TTC549 (cell line): ENCODE data around the gene PLBD2.

Source experiments
- FAIRE-seq: peaks from 2 replicates; lab custom pipeline; 2012; peaks lifted over from hg19 to GRCh38; lab: Jason Lieb, UNC

The PLBD2 gene

DNA sequence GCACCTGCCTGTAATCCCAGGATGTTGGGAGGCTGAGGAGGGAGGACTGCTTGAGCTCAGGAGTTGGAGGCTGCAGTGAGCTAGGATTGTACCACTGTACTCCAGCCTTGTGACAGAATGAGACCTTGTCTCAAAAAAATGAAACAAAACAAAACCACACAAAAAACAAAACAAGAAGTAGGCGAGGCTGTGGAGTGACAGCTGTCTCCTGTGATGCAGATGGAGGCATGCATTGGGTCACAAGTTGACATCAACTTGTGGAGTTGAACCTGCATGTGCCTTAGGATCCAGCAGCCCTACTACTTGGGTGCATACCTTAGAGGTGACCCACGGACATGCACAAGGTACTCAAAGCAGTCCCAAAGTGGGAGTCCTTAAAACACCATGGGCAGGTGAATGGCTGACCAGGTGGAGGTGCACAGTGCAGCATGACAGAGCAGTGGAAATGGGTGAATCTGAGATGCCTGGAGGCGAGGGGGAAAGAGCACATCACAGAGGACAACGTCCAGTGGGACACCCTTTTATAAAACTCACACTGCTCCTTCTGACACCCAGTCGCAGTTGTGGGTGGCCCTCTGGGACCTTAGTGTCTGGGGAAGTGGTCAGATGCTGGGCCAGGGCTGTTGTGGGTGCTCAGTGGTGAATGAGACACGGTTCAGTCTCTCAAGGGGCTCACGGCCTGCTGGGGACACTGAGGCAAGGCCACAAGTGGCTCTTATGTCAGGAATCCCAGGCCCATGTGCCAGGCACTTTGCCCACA is 12.7 kb downstream of the PLBD2 start:
- FAIRE-seq, result no peak

DNA sequence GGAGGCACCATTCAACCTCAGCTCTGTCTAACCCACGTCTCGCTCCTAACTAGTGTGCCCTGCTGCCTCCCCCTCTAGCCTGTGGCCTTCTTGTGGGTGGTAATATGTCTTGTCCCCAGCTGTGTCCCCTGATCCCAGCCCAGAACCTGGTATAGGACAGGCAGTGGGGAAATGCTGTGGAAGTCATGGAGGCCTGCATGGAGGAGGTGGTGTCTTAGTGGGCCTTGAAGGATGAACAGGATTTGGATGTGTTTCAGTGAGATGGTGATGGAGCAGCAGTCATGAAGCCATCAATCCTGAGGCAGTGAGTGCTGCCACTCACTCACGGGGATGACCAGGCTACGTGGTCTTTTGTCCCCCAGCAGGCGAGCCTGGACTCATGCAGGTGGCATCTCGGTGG is 13.4 kb downstream of the PLBD2 start:
- no peak for FAIRE-seq

DNA sequence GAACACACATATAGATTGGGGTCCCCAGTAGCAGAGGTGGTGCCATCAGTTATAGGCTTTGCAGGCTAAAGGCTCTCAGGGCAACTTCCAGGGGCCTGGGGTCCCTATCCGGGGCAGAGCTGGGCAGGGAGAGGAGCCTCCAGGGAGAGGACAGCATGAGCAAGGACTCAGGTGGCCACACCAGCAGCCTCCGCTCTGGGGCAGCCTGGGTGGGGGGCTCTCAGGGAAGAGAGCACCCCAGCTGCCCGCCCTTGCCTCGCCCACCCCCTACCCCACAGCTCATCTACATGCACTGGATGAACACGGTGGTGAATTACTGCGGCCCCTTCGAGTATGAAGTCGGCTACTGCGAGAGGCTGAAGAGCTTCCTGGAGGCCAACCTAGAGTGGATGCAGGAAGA is 14.0 kb downstream of the PLBD2 start:
- no peak for FAIRE-seq

DNA sequence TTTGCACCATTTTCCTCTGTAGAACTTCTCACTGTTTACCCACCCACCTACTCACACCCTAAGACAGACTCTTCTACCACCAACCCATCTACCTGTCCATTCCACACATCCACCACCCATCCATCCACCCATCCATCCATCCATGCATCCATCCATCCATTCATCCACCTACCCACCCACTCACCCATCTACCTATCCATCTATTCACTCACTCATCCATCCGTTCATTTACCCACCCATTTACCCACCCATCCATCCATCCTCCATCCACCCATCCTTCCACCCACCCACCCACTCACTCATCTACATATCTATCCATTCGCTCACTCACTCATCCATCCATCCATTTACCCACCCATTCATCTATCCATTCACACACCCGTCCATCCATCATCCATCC is 15.1 kb downstream of the PLBD2 start:
- FAIRE-seq, result no peak

DNA sequence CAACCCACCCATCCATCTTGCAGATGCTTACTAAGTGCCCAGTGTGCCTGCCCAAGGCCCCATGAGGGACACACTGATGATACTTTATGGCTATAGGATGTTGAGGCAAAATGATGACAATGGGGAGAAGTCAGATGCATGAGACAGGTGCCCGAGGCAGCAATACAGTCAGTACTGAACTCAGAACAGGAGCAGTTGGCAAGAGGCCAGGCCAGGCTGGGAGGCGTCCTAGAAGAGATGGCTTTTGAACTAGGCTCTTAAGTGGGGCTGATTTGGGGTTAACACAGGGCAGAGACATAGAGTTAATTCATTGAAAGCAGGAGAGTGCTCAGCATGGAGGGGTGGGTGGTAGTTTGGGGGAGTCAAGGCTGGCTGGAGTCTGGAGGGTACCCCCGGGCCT is 15.6 kb downstream of the PLBD2 start:
- FAIRE-seq, result no peak

DNA sequence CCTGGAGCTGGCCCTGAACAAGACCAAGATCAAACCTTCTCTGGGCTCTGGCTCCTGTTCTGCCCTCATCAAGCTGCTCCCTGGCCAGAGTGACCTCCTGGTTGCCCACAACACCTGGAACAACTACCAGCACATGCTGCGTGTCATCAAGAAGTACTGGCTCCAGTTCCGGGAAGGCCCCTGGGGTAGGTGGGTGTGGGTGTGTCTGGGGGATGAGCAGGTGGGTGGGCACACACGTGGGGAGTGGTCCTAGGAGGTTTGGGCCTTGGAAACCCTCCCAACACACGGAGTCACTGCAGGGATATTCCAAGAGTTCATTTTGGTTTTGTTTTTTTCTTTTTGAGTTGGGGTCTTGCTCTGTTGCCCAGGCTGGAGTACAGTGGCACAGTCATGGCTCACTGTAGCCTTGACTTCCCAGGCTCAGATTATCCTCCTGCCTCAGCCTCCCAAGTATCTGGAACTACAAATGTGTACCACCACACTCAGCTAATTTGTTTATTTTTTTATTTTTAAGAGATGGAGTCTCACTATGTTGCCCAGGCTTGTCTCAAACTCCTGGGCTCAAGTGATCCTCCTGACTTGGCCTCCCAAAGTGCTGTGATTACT is 16.5 kb downstream of the PLBD2 start:
- no peak for FAIRE-seq

DNA sequence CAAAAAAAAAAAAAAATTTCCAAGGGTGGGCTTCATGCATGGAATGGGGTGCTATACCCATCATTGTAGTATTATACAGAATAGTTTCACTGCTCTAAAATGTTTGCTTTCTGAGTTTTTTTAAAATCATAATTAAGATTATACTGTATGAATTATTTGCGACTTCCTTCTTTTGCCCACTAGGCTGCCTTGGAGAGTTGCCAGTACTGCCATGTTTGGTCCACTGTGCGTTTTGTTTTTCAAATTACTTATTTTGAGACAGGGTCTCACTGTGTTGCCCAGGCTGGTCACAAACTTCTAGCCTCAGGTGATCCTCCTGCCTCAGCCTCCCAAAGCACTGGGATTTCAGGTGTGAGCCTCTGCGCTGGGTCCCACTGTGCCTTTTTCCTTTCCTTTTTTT is 19.9 kb downstream of the PLBD2 start:
- FAIRE-seq, result no peak

DNA sequence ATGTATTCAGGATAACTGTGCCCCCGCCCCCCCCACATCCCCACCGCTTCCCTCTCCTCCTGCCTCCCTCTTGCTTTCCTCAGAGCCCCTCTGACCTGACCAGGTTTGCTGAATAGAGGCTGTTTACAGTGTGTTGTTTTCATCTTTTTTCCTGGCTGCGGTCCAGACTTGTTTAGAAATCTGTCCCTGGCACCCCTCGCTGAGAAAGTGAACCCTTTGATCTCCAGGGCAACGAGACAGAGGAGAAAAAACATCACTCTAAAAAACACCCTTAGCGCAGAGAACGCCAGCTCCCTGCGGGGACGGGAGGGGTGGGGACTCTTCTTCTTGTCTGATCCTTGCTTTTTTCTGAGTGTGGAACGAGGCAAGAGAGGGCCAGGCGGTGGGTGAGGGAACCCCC is 22.8 kb downstream of the PLBD2 start:
- no peak for FAIRE-seq

DNA sequence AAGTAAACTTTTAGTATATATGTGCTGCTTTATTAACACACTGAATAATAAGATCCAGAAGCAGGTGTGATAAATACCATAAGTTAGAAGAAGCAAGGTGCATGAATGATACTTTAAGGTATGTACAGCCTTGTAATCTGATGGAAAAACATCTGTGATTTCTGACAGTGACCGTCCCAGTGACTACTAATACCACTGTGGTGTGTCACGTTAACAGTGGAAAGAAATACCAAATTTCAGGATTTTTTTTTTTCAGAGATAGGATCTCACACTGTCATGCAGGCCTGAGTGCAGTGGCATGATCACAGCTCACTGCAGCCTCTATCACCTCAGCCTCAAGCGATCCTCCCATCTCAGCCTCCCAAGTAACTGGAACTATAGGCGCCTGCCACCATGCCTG is 23.8 kb downstream of the PLBD2 start:
- FAIRE-seq, result no peak

DNA sequence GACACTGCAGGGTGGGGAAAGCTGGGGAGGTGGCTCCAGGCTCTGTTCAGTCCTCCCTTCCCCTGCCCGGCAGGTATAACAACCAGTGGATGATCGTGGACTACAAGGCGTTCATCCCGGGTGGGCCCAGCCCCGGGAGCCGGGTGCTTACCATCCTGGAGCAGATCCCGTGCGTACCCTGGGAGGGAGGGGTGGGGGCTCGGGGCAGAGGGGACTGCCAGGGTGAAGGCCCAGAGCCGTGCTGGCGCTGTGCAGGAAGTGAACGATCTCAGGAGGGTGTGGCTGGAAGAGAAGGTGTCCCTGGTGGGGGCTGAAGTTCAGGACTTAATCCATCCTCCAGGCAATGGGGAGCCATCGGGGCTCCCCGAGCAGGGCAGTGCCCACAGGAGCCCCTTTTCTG is 26.4 kb downstream of the PLBD2 start:
- FAIRE-seq, result no peak

DNA sequence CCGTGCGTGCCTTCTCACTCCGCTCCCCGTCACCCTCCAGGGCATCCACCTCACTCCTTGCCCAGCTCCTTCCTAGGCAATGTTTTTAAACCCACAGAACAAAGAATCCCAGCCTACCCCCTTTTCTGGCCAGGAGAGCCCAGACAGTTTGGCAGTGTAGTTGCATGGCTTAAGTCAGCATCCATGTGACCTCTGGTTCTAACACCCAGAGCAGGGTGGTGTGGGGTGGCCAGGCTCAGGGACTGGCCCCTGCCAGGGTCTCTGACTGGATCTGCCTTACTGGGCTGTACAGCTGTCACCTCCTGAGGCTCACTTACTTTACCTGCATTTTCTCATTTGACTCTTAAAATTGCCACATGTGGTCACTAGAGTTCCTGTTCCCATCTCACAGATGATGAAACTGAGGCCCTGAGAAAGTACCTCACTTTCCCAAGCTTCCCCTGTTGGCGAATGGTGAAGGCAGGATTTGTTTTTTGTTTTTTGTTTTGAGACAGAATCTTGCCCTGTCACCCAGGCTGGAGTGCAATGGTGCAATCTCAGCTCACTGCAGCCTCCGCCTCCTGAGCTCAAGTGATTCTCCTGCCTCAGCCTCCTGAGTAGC is 27.0 kb downstream of the PLBD2 start:
- no peak for FAIRE-seq

DNA sequence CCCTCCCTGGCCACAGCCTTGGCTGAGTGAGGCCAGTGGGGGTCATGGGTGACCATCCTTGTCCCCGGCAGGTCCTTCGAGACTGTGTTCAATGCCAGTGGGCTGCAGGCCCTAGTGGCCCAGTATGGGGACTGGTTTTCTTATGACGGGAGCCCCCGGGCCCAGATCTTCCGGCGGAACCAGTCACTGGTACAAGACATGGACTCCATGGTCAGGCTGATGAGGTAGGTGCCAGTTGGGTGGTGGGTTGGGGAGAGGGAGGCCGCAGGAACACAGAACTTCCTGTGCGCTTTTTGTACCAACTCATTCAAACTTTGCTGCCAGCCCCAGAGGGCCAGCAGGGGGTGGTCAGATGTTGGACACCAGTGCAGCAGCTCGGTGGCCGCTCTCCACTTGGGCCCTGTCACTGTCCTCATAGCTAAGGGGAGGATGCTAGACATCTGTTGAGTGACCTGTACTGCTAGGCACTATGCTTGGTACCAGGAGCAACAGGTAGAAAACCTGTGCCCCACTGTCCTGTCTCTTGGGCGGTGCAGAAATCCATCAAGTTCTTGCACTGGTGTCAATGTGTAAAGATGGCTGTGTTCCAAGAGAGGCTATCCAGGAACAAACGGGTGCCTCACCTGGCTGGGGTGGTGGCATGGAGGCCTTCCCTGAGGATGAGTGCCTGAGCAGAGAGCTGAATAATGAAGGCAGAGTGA is 28.6 kb downstream of the PLBD2 start:
- FAIRE-seq, result no peak

DNA sequence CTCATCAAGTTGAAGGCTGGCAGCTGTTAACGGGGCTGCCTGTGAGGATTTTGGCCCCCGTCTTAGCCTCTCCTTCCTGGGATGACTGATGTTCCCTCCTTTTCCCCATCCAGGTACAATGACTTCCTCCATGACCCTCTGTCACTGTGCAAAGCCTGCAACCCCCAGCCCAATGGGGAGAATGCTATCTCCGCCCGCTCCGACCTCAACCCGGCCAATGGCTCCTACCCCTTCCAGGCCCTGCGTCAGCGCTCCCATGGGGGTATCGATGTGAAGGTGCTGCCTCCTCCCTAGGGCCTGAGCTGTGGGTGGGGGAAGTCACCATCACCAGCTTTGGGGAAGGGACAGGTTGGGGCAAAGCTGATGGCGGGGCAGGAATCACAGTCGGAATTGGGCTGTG is 29.2 kb downstream of the PLBD2 start:
- FAIRE-seq, result no peak

DNA sequence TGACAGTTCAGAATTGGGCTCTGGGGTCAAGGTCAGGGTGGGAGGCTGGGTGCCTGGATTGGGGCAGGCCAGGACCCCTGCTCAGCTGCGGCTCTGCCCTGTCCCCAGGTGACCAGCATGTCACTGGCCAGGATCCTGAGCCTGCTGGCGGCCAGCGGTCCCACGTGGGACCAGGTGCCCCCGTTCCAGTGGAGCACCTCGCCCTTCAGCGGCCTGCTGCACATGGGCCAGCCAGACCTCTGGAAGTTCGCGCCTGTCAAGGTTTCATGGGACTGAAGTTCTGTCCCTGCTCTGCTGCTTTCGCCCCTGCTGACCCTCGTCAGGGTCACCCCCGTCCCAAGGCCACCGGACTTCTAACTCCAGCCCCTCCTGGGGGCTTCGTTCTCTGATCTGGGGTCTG is 30.0 kb downstream of the PLBD2 start:
- FAIRE-seq, result no peak

DNA sequence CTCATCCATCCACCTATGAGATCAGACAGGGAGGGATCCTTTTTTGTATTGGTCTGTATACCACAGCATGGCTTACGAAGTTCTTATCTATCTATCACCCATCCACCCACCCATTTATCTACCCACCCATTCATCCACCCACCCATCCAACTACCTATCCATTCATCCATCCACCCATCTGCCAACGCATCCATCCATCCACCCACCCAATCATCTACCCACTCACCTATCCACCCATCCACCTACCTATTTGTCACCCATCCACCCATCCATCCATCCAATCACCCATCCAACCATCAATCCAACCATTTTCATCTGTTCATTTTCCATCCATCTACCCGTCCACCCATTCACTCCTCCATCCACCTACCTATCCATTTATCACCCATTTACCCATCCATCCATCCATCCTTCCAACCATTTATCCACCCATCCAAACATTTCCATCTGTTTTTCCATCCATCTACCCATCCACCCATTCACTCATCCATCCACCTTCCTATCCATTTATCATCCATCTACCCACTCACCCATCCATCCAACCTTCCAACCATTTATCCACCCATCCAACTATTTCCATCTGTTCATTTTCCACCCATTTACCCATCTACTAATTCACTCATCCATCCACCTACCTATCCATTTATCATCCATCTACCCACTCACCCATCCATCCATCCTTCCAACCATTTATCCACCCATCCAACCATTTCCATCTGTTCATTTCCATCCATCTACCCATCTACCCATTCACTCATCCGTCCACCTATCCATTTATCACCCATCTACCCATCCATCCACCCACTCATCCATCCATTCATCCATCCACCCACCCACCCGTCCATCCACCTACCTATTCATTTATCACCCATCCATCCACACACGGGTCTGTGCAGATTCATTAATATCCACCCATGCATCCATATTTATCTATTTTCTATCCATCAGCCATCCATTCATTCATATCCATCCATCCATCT is 32.0 kb downstream of the PLBD2 start:
- no peak for FAIRE-seq

DNA sequence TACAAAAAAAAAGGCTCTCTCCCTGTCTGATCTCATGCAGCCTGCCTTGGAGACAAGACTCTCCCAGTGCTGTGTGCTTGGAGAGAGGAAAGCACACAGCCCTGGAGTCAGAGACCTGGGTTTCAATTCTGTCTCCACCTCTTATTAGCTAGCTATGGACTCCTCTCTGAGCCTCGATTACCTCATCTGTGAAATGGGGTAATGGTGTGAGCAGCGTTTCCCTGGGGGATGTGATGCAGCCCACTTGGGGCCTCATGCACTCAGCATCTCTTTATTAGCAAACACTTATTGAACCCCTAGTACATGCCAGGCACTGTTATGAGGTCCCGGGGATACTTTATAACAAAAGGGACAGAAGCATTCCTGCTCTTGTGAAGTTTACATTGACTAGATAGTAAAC is 32.8 kb downstream of the PLBD2 start:
- FAIRE-seq, result no peak

DNA sequence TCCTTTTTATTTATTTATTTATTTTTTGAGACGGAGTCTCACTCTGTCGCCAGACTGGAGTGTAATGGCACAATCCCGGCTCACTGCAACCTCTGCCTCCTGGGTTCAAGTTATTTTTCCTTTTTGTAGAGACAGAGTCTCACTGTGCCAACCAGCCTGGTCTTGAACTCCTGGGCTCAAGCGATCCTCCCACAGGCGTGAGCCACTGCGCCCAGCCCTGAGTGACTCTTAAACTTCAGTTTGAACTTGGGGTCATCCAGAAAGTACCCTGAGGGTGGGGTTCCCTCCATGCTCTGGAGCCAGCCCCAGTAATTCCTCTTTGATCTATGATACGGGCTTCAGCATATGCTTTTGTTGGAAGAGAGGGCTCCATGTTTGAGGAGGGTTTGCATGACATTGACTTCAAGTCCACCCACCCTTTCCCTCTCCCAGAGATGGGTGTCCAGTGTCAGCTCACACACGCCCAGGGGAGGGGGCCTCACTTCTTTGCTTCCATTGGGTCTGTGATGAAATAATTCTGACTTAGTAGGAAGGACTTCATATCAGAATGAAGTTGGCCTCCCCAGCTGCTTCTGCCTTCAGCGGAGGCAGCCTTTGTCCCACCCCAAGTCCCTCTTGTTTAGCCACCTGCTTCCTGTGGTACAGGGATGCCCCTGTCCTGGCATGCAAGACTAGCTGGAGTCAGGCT is 33.4 kb downstream of the PLBD2 start:
- no peak for FAIRE-seq

DNA sequence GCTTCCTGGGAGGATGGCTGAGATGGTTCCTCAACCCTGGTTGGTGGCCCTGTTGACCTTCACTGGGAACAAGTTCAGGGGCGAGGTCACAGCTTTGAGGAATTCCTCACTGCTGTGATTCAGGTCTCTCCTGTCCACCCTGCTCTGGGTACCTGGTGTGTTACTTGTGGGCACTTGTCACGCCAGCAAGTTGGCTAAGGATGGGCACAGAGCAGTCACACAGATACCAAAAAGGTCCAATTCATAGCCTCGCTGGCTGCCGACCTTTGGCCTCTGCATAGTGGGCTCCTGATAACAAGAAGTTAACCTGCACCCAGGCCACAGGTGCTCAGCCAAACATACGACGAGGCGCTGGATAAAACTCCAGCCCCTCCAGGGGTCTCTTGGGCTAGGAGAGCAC is 34.1 kb downstream of the PLBD2 start:
- FAIRE-seq, result no peak

DNA sequence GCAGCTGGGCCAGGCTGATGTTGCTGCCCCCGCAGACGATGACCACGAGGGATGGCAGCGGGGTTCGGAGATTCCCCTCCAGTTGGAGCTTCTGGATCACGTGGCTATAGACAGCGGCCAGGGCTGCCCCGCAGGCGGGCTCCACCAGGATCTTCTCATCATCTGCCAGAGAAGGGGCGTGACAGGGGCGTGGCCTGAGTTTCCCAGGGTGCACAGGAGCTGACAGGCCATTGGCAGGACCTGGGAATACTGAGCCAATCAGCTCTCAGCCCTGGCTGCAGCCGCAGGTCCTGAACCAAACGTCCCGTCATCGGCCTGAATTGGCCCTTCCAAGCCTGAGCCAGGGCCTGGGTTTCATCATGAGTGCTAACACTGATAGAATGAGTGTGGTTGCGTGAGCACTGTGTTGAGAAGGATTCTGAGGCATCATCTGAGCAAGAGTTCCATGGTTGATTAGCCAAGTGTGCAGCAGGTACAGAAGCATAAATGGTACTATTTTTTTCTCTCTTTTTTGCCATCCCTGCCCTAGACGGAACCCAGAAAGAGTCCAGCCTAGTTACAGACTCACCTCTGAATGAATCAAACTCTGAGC is 34.7 kb downstream of the PLBD2 start:
- no peak for FAIRE-seq

DNA sequence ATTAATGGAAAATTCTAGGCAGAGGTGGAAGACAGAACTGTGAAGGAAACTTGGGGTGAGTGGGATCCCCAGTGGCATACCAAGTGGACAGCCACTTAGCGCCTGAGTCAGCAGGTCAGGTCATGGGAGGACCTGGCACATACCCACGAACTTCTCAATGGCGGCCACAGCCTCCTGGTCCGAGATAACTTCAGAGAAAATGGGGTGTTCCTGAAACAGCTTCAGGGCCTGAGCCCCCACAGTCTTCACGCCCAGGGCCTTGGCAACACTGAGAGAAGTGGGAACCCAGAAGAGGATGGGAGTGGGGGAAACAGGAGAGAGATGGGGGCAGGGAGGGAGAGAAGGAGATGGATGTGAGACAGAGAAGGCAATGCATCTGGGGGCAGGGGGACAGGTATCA is 35.4 kb downstream of the PLBD2 start:
- FAIRE-seq, result no peak

DNA sequence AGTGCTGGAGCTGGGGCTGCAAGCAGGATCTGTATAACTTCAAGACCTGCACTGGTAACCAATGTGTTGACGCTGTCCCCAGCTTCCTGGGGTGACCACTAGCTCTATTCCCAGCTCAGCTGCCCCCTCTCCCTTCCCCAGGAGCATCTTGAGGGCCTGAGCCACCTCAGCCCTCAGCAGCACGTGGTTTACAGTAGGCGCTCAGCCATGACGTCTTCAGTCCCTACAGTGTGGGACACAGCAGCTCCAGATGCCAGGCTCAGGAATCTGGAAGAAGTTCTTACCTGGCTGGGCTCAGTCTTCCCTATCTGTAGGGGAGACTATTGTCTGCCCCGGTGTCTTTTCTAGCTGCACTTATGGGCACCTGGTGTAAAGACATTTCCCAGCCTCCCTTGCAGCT is 36.7 kb downstream of the PLBD2 start:
- FAIRE-seq, result no peak
